GM19455 (cell line): ENCODE results near the gene CA10.

Experiments
- ATAC-seq: cut with Tn5 transposase; IDR thresholded peaks from one replicate; pipeline ENCODE4 v1.9.1; 2021; ENCODE audit not compliant: unreplicated experiment

Gene CA10

DNA sequence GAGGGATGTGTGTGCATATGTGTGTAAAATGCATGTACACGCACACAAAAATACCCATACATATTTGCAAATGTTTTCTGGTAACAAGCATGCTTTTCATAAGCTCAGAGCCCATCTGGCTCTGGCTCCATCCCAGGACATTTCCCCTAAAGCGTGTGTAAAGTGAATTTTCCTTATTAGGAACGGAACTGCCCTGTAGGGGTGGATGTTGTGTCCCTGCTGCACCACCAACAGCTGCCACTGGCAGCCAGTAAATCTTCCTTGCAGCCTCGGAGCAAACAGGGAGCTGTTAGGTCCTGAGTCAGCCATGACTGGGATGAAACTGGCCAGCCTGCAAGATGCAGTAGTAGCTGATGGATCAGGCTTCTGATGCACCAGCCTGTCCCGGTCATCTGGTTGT lies 504.6 kb downstream of the CA10 start:
- ATAC-seq: no peak

DNA sequence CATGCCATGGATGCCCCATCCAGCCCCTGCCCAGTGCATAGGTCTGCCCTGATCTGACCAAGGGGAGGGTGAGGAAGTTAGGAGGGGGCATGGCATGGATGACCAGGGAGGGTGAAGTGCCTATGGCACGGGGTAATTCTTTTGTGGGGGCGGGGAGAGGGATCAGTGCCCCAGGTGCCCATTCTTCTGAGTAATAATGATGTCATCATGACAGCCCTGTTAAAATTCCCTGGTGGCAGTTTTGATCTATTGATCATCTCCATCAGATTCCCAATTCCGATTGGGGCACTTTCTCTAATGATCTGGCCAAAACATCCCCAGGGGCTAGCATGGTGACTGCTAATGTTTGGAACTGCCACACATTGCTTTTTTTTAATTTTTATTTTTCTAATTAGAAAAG lies 506.0 kb downstream of the CA10 start:
- ATAC-seq: no peak

DNA sequence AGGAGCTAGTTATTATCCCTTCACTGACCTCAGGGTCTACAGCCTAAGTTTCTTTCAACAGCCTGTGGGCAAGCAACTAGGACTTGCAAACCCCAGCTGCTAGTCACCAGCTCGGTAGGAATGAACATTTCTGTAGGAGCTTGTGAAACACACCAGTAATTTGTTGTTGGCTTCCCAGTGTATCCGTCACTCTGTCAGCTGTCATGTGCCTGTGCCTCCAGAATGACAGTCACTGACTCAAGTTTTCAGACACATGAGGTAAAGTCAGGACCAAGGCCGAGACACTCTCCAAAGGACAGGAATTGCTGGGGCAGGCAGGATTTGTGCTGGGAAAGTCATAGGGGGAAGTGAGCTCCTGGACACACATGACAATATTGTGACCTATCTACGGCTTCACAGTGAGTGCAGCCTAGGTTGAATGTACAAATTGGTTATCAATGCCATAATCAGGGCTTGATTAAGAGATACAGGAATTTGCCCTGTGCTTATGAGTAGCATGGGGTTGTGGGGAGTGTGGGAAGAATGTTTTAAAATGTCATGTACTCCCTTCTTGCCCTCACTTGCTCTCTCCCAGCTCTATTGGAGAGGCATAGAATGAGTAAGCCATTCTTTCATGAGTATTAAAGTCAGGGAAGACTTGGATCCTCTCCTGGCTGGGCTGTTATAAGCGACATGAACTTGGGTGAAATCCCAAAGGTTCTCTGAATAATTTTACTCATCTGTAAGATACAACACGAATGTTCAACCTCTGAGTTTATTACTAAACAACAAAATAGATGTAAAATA lies 506.8 kb downstream of the CA10 start:
- ATAC-seq: no peak

DNA sequence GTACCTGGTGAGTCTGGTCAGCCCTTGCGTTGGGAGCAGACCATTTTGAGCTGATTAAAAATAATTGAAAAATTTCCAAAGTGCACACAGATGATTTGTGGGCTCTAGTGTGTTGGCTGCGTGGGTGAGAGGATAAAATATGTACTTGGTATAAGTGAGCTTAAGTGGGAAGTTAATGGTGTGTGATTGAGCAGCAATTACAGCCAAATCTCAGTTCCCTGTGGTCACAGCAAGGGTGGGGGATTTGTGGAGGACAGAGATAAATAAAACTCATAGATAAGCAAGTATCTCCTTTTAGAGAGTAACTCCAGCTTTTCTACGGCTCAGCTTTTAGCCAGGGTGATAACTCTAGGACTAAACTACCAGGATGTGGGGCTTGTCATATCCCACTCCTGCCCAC lies 507.7 kb downstream of the CA10 start:
- ATAC-seq: no peak

DNA sequence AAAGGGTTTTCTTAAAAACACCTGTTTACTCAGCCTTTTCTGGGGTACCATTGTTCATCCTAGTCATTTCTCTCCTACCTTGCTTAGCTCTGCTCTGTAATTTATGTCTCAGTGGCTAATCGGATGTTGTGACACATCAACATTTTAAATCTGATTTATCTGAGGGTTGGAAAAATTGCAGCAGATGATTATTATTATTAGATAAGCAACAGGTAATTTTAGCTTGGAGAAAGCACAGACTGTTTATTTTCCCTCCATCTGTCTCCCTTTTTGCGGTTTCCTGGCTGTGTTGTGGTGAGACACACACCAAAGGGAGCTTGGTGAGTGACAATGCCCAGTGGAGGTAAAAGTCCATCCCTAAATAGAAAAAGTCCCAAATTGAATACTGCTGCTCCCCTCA lies 508.3 kb downstream of the CA10 start:
- no peak for ATAC-seq

DNA sequence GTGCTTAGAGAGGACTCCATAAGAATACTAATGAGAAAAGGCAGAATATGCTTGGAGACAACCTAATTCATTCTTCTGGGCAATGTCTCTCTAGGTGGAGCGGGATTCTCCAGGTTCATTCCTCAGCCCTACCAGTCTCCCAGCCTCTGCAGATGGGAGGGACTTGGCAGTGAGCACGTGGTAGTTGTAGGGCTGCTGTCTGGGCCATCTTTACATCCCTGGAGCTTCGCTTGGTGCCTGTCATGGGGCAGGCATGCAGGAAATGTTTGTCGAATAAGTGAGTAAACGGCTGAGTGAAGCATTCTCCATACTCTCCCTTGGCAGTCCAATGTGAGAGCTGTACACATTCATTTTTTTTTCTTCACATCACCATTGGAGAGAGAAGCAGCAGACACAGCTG lies 510.7 kb downstream of the CA10 start:
- no peak for ATAC-seq

DNA sequence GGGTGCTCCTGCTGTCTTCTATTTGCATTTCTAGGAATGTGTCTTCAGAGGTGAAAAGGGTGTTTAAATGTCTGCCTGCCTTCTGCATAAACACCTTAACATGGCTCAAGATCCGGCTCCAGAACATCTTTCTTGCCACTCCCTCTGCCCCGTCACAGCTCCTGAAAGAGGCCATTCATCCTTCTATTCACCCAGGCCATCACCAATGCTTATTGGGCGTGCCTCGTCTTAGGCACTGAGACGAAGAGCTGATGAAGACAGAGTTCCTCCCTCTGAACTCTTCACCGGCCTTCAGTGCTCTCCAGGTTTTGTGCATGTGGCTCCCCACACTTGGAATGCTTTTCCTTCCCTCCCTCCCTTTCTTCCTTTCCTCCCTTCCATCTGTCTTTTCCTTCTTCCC lies 511.4 kb downstream of the CA10 start:
- no peak for ATAC-seq

DNA sequence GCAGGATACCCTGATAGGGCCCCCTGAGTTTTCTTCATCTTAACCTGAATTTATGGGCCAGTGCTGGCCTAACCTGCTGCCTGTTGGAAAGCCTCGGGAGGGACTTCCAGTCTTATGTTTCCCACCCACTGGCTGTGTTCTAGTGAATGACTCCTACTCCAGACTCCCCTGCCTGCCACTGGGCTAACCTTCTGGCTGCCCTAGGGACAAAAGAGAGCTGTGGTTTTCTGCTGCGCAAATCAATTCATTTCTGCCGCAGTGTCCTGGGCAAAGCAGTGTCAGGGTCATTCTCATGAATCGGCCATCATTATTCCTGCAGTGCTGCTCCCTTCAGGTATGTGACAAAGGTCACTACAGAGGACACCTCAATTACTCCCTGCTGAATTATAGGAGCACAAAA lies 512.0 kb downstream of the CA10 start:
- ATAC-seq: no peak

DNA sequence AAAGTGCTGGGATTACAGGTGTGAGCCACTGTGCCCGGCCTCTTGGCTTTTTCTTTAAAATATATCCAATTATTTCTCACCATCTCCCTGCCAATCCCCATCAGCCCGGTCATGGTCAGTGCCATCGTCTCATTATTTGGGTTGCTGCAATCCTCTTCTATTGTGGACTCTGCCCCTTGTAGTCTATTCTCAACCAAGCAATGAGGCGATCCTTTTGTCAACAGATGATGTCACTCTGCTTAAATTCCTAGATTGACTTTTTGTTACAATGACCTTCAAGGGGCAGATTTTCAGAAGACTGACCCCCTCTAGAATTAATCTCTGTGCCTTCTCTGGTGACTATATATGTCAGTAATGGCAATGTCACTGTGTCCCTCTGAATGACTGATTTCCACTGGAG lies 513.5 kb downstream of the CA10 start:
- no peak for ATAC-seq

DNA sequence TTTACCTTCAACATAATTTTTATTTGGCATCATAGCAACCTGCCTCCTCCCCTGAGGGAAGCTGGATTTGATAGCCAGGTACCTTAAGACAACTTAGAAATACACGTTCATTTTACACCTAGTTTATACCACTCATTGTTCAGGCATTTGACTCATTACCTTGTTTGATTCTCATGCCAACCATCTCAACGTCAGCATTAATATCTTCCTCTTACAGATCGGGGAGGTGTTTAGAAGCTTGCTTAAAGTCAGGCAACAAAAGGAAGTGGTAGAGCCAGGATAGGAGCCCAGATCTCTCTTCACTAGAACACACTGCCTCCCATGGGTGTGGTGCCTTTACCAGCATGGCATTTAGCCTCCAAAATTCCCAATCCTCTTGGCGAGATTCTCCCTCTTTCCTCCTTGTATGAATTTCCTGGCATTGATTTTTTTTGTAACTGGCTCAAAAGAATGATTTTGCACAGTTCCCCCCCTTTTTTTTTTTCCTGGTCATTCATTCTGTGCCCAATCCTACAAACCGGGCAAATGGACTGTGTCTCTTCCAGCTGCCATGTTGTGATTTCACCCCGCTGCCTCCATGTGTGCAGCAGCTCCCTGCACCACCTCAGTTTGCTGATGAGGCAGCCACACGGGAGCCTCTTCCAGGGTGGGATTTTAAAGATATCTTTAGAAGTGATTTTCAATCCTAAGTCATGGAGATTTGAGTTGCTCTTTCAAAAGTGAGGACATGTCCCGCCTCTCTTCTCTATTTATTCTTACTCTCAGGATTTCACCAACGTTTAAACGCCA lies 514.6 kb downstream of the CA10 start:
- no peak for ATAC-seq

DNA sequence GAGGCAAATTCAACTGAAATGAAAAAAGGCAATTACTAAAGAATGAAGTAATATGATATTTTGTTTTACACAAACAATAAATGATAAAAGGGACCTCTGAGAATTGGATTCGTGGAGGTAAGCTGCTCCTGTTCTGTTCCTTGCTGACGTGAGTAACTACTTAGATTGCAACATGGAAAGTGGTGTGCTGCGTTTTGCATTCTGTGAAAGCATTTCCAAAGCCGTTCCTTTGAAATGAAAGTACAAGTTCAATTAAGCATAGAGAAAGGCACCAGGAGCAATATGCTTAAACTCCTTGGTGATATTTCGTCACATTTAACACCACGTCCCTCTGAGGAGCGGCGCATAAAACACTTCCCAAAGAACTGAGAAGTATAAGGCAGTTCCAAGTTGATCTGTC lies 516.5 kb downstream of the CA10 start:
- no peak for ATAC-seq

DNA sequence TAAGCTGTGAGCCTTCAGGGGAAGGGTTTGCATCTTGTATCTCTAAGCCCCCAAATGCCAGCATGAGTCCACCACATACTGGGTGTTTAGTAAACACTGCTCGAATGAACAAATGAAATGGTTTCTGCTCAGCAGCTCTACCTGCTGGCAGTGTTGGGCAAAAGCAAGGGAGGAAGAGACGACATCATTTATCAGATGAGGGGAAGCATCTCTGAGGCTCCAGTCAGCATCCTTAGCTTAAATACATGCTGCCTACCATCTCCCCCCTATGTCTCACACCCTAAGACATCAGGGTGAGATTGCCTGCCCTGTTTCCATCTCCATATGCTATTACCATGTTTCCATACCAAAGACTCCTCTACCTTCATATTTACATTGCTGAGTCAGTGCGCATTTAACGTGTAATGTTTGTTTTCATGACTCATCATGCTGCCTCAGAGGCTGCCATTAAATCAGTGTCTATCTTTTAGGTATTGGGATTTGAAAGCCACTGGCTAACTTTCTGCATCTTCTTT lies 518.3 kb downstream of the CA10 start:
- no peak for ATAC-seq

DNA sequence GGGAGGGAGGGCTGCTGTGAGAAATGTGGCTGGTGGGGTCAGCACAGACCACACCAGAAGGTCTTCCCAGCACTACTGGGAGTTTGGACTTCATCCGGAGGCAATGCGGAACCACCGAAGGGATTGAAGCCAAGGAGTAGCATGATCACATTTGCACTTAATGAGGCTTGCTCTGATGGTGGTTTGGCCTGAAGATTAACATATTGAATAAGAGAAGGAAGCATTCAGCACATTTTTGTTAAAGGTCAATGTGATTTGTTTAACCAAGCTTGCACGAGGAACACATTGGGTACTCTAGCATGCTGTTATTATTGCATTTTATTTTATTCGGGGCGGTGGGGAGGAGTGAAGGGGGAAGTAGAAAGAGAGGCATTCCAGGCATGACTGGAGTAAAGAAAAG lies 519.5 kb downstream of the CA10 start:
- no peak for ATAC-seq

DNA sequence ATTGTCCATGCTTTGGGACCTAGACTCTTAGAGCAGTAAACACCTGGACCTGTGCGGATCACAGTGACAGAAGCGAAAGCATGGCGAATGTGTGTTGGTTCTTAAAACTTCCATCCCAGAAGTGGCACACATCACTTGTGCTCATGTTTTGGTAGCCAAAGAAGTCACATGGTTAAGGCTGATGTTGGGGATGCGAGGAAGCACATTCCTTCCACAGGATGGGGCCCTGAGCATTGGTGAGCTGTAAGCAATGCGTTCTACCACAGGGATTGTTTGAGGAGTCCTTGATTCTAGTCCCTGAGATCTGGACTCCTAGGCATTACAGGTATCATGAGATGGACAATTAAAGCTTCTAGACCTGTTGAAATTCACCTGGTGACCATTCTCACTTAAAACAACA lies 522.2 kb downstream of the CA10 start:
- ATAC-seq: no peak

DNA sequence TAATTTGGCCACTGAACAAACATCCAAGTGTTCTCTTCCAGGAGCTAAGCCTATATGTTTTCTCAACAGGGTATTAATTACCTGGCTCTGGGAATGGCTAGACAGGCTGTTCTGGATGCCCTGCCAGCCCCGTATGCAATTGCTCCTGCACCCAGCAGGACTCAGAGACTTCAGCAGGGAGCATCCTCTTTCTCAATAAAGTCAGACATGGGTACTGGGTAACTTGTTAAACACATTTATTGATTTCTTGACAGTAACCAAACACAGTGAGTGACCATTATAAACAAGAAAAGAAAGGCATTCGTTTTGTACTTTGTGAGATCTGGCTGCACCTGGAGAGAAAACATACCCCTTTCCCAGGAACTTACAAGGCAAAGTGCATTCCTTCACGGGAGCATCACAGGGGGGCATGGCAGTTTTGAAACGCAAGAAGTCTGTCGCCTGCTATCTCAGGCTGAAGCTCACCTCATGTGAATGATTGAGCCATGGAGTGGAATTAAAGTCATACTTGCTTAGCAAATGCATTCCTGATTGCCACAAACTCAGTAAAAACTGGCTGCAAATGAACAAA lies 528.3 kb downstream of the CA10 start:
- ATAC-seq: no peak

DNA sequence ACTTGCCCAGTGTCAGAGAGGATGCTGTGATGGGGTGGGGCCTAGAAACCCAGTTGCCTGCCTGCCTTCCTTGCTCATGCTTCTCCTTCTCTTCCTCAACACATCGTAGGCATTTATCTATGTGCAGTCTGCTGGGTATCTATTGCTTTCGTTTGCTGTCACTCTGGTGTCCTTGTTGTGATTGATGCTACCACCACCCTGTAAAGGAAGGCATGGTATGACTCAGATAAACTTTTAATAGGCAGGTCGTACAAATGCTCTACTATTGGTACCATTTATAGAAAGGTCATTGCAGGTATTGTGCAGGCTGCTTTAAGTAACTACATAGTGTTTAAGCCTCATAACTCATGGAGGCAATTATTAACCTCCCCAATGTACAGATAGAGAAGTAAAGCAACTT lies 529.3 kb downstream of the CA10 start:
- no peak for ATAC-seq

DNA sequence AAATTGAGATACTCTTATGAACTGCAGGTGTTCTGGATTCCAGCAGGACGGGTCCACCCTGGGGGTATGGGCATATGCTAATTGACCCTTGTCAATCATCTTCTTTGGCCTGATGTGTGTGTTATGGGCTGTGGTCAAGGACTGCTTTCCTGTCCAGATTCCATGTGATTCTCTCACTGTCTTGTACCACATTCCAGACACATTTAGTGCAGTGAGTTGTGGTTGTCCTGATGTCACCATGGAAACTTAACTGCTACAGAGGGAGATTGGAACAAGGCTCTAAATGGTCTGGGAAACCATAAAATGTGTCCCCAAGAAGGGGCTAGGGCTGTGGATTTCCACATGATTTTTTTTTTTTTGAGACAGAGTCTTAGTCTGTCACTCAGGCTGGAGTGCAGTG lies 530.7 kb downstream of the CA10 start:
- ATAC-seq: no peak

DNA sequence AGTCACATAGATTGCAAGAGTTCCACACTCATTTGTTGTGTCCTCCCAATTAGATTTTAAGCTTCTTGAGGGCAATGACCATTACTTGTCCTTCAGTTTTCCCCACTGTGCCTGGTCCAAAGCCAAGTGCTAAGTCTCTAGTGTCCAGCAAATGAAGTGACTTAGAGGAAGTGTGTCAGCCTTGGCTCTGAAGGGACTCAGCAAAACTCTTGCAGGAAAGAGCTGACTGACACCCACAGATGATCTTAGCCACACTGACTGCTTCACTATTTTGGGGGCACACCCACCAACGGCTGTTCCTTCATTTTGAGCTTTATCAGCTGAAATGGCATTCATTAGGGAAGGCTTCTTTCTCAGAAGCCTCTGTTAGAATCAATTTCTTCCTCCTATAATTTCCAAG lies 540.0 kb downstream of the CA10 start:
- ATAC-seq: no peak

DNA sequence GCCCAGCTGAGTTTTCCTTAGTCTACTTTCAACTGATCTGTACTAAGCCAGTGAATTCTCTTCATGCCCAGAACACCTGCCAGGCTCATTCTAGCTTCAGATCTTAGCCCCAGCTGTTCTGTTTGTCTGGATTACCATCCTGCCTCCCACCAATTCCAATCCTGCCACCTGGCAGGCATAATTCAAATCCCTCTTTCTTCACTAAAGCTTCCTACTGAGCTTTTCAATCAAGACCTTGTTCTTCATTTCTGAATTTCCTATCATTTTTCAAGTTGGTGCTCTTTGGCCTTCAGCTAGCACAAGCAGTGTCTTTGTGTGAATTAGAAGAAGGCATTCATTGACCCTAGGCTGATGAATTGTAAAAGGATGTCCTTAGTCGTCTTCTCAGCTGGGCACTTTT lies 540.5 kb downstream of the CA10 start:
- ATAC-seq: no peak

DNA sequence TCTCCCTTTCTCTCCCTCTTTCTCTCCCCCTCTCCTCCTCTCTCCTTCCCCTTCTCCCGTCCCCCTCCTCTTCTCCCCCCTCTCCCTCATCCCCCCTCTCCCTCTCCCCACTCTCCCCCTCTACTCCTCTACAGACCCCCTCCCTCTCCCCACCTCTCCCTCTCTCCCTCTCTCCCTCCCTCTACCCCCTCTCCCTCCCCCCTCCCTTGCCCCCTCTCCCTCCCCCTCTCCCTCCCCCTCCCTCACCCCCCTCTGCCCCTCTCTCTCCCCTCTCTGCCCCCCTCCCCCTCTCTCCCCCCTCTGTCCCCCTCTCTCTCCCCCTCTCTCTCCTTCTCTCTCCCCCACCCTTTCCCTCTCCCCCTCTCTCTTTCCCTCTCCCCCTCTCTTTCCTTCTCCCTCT lies 545.3 kb downstream of the CA10 start:
- ATAC-seq: no peak

DNA sequence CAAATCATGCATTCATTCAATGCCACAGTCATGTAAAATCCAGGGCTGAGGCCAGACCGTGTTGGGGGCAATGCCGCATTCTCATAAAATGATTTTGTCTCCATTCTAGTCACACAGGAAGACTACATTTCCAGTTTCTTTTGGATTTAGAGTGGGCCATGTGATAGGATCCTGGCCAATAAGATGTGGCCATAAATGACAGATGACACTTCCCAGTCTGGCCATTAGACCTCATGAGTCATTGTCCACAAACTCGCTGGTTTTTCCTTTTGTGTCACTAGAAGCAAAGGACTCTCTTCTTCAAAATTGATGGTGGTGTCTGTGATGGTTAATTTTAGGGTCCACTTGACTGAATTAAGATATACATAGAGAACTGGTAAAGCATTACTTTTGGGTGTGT lies 545.8 kb downstream of the CA10 start:
- ATAC-seq: no peak

DNA sequence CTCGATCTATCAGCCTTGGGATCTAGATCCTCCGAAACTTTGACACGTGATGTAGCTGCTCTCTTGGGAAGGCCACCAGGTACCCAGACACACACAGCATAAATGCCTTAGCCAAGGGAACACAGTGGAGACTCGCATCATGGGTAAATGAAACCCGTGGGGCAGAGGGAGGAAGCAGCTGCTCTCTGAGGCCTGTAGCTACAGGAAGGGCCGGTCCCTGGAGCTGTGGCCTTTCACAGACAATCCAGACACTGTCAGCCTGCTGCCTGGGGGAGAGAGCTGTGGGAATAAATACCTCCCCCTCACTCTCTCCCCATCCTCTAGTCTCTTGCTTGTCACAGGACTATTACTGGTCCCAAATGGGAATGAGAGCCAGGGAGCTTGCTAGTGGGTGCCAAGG lies 546.9 kb downstream of the CA10 start:
- no peak for ATAC-seq
